Neuronal stem cell (in vitro differentiated cells): Measurements from ENCODE around the gene PATJ.
A peak's percentile ranks its signal among the peaks of the same experiment; 100 is the strongest.

Source experiments
- DNase-seq: peaks from one replicate; pipeline ENCODE4 v3.0.0-alpha.2; 2013; ENCODE audit warnings: low spot score
- H2AFZ ChIP-seq: one replicate; pipeline ENCODE4 v1.6.1; 2013; ENCODE audit warnings: mild to moderate bottlenecking, low read length, inconsistent platforms
- H2AK5ac ChIP-seq: 2 replicates; pipeline ENCODE4 v1.6.1; 2013; ENCODE audit warnings: low read depth, mild to moderate bottlenecking, inconsistent platforms, low read length, moderate library complexity, mixed read lengths
- H2BK120ac ChIP-seq: 2 replicates; pipeline ENCODE4 v1.6.1; 2013; ENCODE audit warnings: low read depth, mild to moderate bottlenecking, inconsistent platforms, low read length, moderate library complexity, mixed read lengths
- H2BK12ac ChIP-seq: one replicate; pipeline ENCODE4 v1.6.1; 2013; ENCODE audit warnings: low read length, inconsistent platforms
- H2BK15ac ChIP-seq: 2 replicates; pipeline ENCODE4 v1.6.1; 2013; ENCODE audit warnings: mild to moderate bottlenecking, low read length, inconsistent platforms, mixed read lengths
- H2BK5ac ChIP-seq: one replicate; pipeline ENCODE4 v1.6.1; 2013; ENCODE audit warnings: inconsistent platforms, mild to moderate bottlenecking, low read length, moderate library complexity
- H3K14ac ChIP-seq: one replicate; pipeline ENCODE4 v1.6.1; 2013; ENCODE audit warnings: low read length, inconsistent platforms
- H3K18ac ChIP-seq: 2 replicates; pipeline ENCODE4 v1.6.1; 2013; ENCODE audit warnings: low read length, inconsistent platforms
- H3K23ac ChIP-seq: 2 replicates; pipeline ENCODE4 v1.6.1; 2013; ENCODE audit warnings: low read depth, mild to moderate bottlenecking, mixed read lengths, low read length, inconsistent platforms; ENCODE audit not compliant: poor library complexity
- H3K27ac ChIP-seq: replicated peaks from 3 replicates; pipeline ENCODE4 v1.5.1; 2013; ENCODE audit warnings: low read length, inconsistent platforms
- H3K27me3 ChIP-seq, 3 experiments: 2 replicates each; pipeline ENCODE4 v1.6.1; 2013; ENCODE audit warnings: low read length in 3 of 3, mild to moderate bottlenecking in 2 of 3, inconsistent platforms in 1 of 3, low read depth in 1 of 3, mixed read lengths in 1 of 3, moderate library complexity in 1 of 3; ENCODE audit not compliant: control insufficient read depth in 3 of 3, insufficient read depth in 3 of 3
- H3K36me3 ChIP-seq, 2 donors: replicated peaks in 1 of 2; 2 replicates each; pipeline ENCODE4 v1.6.1; 2013; ENCODE audit warnings: low read length in 2 of 2; ENCODE audit not compliant: control insufficient read depth in 2 of 2, insufficient read depth in 2 of 2
- H3K4ac ChIP-seq: 2 replicates; pipeline ENCODE4 v1.6.1; 2013; ENCODE audit warnings: inconsistent platforms, mild to moderate bottlenecking, low read length, moderate library complexity
- H3K4me1 ChIP-seq, 2 donors: 1 replicate in 1 of 2; 2 replicates in 1 of 2; pipeline ENCODE4 v1.6.1; 2013; ENCODE audit warnings: low read length in 2 of 2, low read depth in 1 of 2; ENCODE audit not compliant: control insufficient read depth in 2 of 2, insufficient read depth in 1 of 2
- H3K4me2 ChIP-seq: one replicate; pipeline ENCODE4 v1.6.1; 2013; ENCODE audit warnings: mild to moderate bottlenecking, low read length, inconsistent platforms; ENCODE audit not compliant: insufficient read depth, poor library complexity, severe bottlenecking
- H3K4me3 ChIP-seq, 2 donors: 2 replicates each; pipeline ENCODE4 v1.5.1; 2013; ENCODE audit warnings: low read length in 2 of 2, mild to moderate bottlenecking in 2 of 2, inconsistent platforms in 1 of 2, moderate library complexity in 1 of 2
- H3K79me1 ChIP-seq: one replicate; pipeline ENCODE4 v1.6.1; 2013; ENCODE audit warnings: low read depth, mild to moderate bottlenecking, inconsistent platforms, low read length, moderate library complexity
- H3K9ac ChIP-seq: one replicate; pipeline ENCODE4 v1.6.1; 2013; ENCODE audit warnings: mild to moderate bottlenecking, low read depth, low read length, inconsistent platforms; ENCODE audit not compliant: poor library complexity
- H3K9me3 ChIP-seq, 2 donors: replicated peaks in 1 of 2; 2 replicates each; pipeline versions ENCODE3 to v1.6.1; 2013; ENCODE audit warnings: low read length in 2 of 2, mild to moderate bottlenecking in 2 of 2, inconsistent platforms in 1 of 2, low read depth in 1 of 2, mixed read lengths in 1 of 2, moderate library complexity in 1 of 2; ENCODE audit not compliant: control insufficient read depth in 2 of 2, insufficient read depth in 1 of 2
- H4K8ac ChIP-seq: one replicate; pipeline ENCODE4 v1.6.1; 2013; ENCODE audit warnings: low read depth, mild to moderate bottlenecking, inconsistent platforms, low read length, moderate library complexity
- H4K91ac ChIP-seq: one replicate; pipeline ENCODE4 v1.6.1; 2013; ENCODE audit warnings: low read length, low read depth, mild to moderate bottlenecking, inconsistent platforms; ENCODE audit not compliant: poor library complexity
- WGBS, 2 donors: extraction: QIAGEN DNeasy Blood & Tissue Kit; methylation state at CpG; one replicate each; pipeline ENCODE4 v1.1.7; 2013; ENCODE audit warnings: missing lambda C conversion rate in 2 of 2, mixed read lengths in 1 of 2; ENCODE audit not compliant: insufficient read length in 2 of 2, insufficient replicate concordance in 1 of 2; ENCODE audit errors: extremely low coverage in 2 of 2; 5-methylcytosine and 5-hydroxymethylcytosine counted together

Gene PATJ

GRCh38 chr1:61925591-61926298, 183.5 kb downstream of the PATJ start:
- H3K27me3 ChIP-seq = no peaks in the 10 kb centered on the region
- H3K23ac ChIP-seq = no peak overlapping the region
- H2BK120ac ChIP-seq = no peak overlapping the region
- H3K36me3 ChIP-seq = no peaks in the 10 kb centered on the region
- no peaks in the 10 kb centered on the region for H3K79me1 ChIP-seq
- no peak overlapping the region for H4K91ac ChIP-seq
- H2BK15ac ChIP-seq = no peak overlapping the region
- WGBS, 2 donors = no CpG with 5 or more reads among the region's 1 CpG
- H4K8ac ChIP-seq = no peak overlapping the region
- no peak overlapping the region for H3K4me2 ChIP-seq
- H3K18ac ChIP-seq = no peak overlapping the region
- no peak overlapping the region for H2BK5ac ChIP-seq
- H3K4me3 ChIP-seq = no peak overlapping the region
- no peak overlapping the region for H3K9ac ChIP-seq
- no peaks in the 10 kb centered on the region for H3K9me3 ChIP-seq
- H2AK5ac ChIP-seq = no peak overlapping the region
- H3K4me1 ChIP-seq = no peaks in the 10 kb centered on the region
- H3K27ac ChIP-seq = no peak overlapping the region
- no peak overlapping the region for H2BK12ac ChIP-seq
- H3K14ac ChIP-seq = no peak overlapping the region
- no peak overlapping the region for H2AFZ ChIP-seq
- no peak for DNase-seq
- H3K4ac ChIP-seq = no peak overlapping the region

- no peaks in the 10 kb centered on the region for H3K36me3 ChIP-seq
- no peak overlapping the region for H3K27ac ChIP-seq
- no peaks in the 10 kb centered on the region for H3K79me1 ChIP-seq
- no peak overlapping the region for H2AK5ac ChIP-seq
- no peak overlapping the region for H3K4me2 ChIP-seq
- no peaks in the 10 kb centered on the region for H3K9me3 ChIP-seq
- no peak overlapping the region for H2BK5ac ChIP-seq
- no peak overlapping the region for H4K91ac ChIP-seq
- H3K14ac ChIP-seq = no peak overlapping the region
- H3K23ac ChIP-seq = no peak overlapping the region
- no peaks in the 10 kb centered on the region for H3K4me1 ChIP-seq
- no peak for DNase-seq
- H2BK120ac ChIP-seq = no peak overlapping the region
- H3K4ac ChIP-seq = no peak overlapping the region
- H3K4me3 ChIP-seq = no peak overlapping the region
- H2BK12ac ChIP-seq = no peak overlapping the region
- no peak overlapping the region for H3K18ac ChIP-seq
- no CpG with 5 or more reads among the region's 3 CpGs for WGBS, 2 donors
- H2AFZ ChIP-seq = no peak overlapping the region
- no peak overlapping the region for H2BK15ac ChIP-seq
- no peak overlapping the region for H3K9ac ChIP-seq
- no peaks in the 10 kb centered on the region for H3K27me3 ChIP-seq
- H4K8ac ChIP-seq = no peak overlapping the region
These were observed 184.3 kb downstream of the PATJ start for GRCh38 chr1:61926597-61926996.

GRCh38 chr1:61930116-61930645, 187.9 kb downstream of the PATJ start:
- Histone ChIP-seq H2BK15ac (no peak overlapping the region), H3K36me3 (no peaks in the 10 kb centered on the region)
- WGBS, 2 donors = no CpG with 5 or more reads among the region's 5 CpGs

GRCh38 chr1:61931587-61932279, 189.5 kb downstream of the PATJ start:
- no peaks in the 10 kb centered on the region for H3K27me3 ChIP-seq
- H3K4me1 ChIP-seq = no peaks in the 10 kb centered on the region
- H3K79me1 ChIP-seq = no peaks in the 10 kb centered on the region
- H3K4me3 ChIP-seq = no peak overlapping the region
- H4K8ac ChIP-seq = no peak overlapping the region
- H2AFZ ChIP-seq = no peak overlapping the region
- H3K27ac ChIP-seq = no peak overlapping the region
- H2BK5ac ChIP-seq = no peak overlapping the region
- no peaks in the 10 kb centered on the region for H3K9me3 ChIP-seq
- H2BK120ac ChIP-seq = no peak overlapping the region
- no peak overlapping the region for H3K23ac ChIP-seq
- H3K4me2 ChIP-seq = no peak overlapping the region
- WGBS, 2 donors = no CpG with 5 or more reads among the region's 3 CpGs
- H2BK15ac ChIP-seq = no peak overlapping the region
- H2AK5ac ChIP-seq = no peak overlapping the region
- H3K36me3 ChIP-seq = no peaks in the 10 kb centered on the region
- no peak overlapping the region for H3K9ac ChIP-seq
- H3K4ac ChIP-seq = no peak overlapping the region
- DNase-seq = no peak
- no peak overlapping the region for H3K18ac ChIP-seq
- no peak overlapping the region for H4K91ac ChIP-seq
- no peak overlapping the region for H2BK12ac ChIP-seq
- no peak overlapping the region for H3K14ac ChIP-seq

More at GRCh38 chr1:61930116-61930645, 187.9 kb downstream of the PATJ start:
- Histone ChIP-seq H3K27me3 (no peaks in the 10 kb centered on the region), H3K4me1 (no peaks in the 10 kb centered on the region), H4K8ac (no peak overlapping the region), H3K4me3 (no peak overlapping the region), H3K4me2 (no peak overlapping the region), H2BK120ac (no peak overlapping the region), H4K91ac (no peak overlapping the region), H3K79me1 (no peaks in the 10 kb centered on the region), H2BK12ac (no peak overlapping the region), H3K9ac (no peak overlapping the region), H2AK5ac (no peak overlapping the region), H3K4ac (no peak overlapping the region), H3K9me3 (no peaks in the 10 kb centered on the region), H2BK5ac (no peak overlapping the region), H3K27ac (no peak overlapping the region), H2AFZ (peak overlapping the region; percentile 33), H3K23ac (no peak overlapping the region), H3K18ac (no peak overlapping the region), H3K14ac (no peak overlapping the region)
- no peak for DNase-seq
